ENCODE measurements around the gene PSMD13. TPM values are rescaled to one million over a fixed set of nuclear protein-coding genes. Genes with fewer than 3 reads are reported as not detected.

The PSMD13 gene
- total and polyA plus RNA-seq, 4 donors, result 48.8 to 56.7 (median 52.8) TPM

DNA sequence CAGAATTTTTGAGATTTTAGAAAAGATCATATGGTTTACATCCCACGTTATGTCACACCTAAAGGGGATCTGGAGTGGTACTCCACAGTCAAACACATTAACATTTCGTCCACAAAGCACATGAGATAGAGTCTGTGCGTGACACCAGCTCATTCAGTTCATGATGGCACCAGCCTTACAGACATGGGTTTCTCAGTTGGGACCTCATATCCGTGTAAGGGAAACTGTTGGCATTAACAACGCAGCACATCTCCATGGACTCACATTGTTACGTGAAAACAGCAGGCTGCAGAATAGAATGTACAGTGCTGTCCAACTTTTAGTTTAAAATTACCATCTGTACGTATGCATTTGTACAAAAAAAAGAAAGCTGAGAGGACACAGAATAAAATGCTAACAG, 15.2 kb upstream of the PSMD13 start:
- WGBS, result 88% methylated on average over 7 of the region's 7 CpGs
- no peak for DNase-seq (ENCODE audit: low spot score)
- no peaks in the 10 kb centered on the region for H3K4me1 ChIP-seq (ENCODE audit: control insufficient read depth in 4 of 4, insufficient read depth in 4 of 4, low read length in 3 of 4)

DNA sequence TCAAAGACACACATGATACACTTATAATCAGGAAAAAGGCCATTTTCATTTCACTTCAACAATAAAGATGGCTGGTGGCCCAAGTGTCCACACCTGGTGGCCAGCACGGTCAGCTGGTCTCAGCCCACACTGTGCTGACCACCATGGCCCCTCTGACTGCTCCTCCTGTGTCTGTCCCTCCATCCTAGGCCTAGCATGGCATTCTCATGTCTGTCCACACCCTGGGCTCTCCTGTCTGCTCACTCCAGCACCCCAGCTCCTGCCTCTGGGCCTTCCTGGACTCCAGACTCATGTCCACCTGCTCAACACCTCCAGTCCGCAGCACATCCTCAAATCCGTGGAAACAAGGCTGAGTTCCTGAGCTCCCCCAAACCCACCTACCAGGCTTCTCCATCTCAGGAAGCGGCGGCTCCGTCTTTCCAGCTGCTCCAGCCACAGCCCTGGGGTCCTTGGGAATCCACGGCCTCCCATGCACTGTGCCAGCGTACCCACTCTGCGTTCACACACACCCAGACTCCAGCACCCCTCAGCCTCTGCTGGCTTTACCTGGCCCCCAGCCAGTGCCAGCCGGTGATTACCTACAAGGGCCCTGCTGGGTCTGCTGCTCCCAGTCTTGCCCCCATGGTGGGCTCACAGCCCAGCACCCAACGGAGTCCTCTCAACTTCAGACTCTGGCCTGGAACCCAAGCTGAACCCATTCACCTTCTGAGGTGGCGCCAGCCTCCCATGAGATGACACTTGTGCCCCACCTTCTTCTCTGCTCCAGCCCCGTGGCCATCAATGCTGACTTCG, 14.6 kb upstream of the PSMD13 start:
- no peak for DNase-seq (ENCODE audit: low spot score)
- Histone ChIP-seq H3K27me3 (ENCODE audit: control insufficient read depth in 4 of 4, insufficient read depth in 4 of 4, low read length in 3 of 4) (no peaks in the 10 kb centered on the region), H3K4me3 (ENCODE audit: low read depth in 1 of 3, low read length in 3 of 3) (no peak overlapping the region), H3K9ac (ENCODE audit: low read depth in 1 of 2, low read length in 2 of 2) (no peak overlapping the region), H3K36me3 (ENCODE audit: control insufficient read depth in 4 of 4, insufficient read depth in 3 of 4, low read depth in 1 of 4, low read length in 3 of 4) (peaks cover 0 to 21% (median 6%) of the 10 kb centered on the region in 4 donors), H3K27ac (ENCODE audit: low read depth in 1 of 2, low read length in 2 of 2) (no peak overlapping the region), H3K9me3 (ENCODE audit: control insufficient read depth in 4 of 4, low read length in 3 of 4) (no peaks in the 10 kb centered on the region), H3K4me1 (ENCODE audit: control insufficient read depth in 4 of 4, insufficient read depth in 4 of 4, low read length in 3 of 4) (no peaks in the 10 kb centered on the region)
- 96% methylated on average over 14 of the region's 14 CpGs for WGBS
- TF ChIP-seq JUND (IDR thresholded peaks at IDR 0.05) (no peak), MAX (IDR thresholded peaks at IDR 0.05) (no peak), EGR1 (IDR thresholded peaks at IDR 0.05; ENCODE audit: low read depth in 2 of 2) (no peak), FOXA2 (IDR thresholded peaks at IDR 0.05) (no peak), FOXA1 (IDR thresholded peaks at IDR 0.05) (no peak), RXRA (IDR thresholded peaks at IDR 0.05) (no peak), YY1 (IDR thresholded peaks at IDR 0.05) (no peak), NR2F2 (IDR thresholded peaks at IDR 0.05) (no peak), ATF3 (IDR thresholded peaks at IDR 0.05) (no peak), HNF4G (IDR thresholded peaks at IDR 0.05) (no peak)
- TF ChIP-seq, protein P1, sequence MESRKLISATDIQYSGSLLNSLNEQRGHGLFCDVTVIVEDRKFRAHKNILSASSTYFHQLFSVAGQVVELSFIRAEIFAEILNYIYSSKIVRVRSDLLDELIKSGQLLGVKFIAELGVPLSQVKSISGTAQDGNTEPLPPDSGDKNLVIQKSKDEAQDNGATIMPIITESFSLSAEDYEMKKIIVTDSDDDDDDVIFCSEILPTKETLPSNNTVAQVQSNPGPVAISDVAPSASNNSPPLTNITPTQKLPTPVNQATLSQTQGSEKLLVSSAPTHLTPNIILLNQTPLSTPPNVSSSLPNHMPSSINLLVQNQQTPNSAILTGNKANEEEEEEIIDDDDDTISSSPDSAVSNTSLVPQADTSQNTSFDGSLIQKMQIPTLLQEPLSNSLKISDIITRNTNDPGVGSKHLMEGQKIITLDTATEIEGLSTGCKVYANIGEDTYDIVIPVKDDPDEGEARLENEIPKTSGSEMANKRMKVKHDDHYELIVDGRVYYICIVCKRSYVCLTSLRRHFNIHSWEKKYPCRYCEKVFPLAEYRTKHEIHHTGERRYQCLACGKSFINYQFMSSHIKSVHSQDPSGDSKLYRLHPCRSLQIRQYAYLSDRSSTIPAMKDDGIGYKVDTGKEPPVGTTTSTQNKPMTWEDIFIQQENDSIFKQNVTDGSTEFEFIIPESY (IDR thresholded peaks at IDR 0.05), result no peak
- TF ChIP-seq, protein P2, sequence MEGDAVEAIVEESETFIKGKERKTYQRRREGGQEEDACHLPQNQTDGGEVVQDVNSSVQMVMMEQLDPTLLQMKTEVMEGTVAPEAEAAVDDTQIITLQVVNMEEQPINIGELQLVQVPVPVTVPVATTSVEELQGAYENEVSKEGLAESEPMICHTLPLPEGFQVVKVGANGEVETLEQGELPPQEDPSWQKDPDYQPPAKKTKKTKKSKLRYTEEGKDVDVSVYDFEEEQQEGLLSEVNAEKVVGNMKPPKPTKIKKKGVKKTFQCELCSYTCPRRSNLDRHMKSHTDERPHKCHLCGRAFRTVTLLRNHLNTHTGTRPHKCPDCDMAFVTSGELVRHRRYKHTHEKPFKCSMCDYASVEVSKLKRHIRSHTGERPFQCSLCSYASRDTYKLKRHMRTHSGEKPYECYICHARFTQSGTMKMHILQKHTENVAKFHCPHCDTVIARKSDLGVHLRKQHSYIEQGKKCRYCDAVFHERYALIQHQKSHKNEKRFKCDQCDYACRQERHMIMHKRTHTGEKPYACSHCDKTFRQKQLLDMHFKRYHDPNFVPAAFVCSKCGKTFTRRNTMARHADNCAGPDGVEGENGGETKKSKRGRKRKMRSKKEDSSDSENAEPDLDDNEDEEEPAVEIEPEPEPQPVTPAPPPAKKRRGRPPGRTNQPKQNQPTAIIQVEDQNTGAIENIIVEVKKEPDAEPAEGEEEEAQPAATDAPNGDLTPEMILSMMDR (IDR thresholded peaks at IDR 0.05; ENCODE audit: low read depth, low read length, missing input control), result no peak

More for the DNA sequence above, 15.2 kb upstream of the PSMD13 start:
- Histone ChIP-seq H3K9me3 (ENCODE audit: control insufficient read depth in 4 of 4, low read length in 3 of 4) (no peaks in the 10 kb centered on the region), H3K36me3 (ENCODE audit: control insufficient read depth in 4 of 4, insufficient read depth in 3 of 4, low read depth in 1 of 4, low read length in 3 of 4) (peaks cover 0 to 21% (median 6%) of the 10 kb centered on the region in 4 donors), H3K4me3 (ENCODE audit: low read depth in 1 of 3, low read length in 3 of 3) (no peak overlapping the region), H3K27ac (ENCODE audit: low read depth in 1 of 2, low read length in 2 of 2) (no peak overlapping the region), H3K9ac (ENCODE audit: low read depth in 1 of 2, low read length in 2 of 2) (no peak overlapping the region), H3K27me3 (ENCODE audit: control insufficient read depth in 4 of 4, insufficient read depth in 4 of 4, low read length in 3 of 4) (no peaks in the 10 kb centered on the region)
- no peak for TF ChIP-seq TAF1 (conservative IDR thresholded peaks at IDR 0.05)
- TF ChIP-seq RAD21 (IDR thresholded peaks at IDR 0.05), result no peak
- TF ChIP-seq FOXA1 (IDR thresholded peaks at IDR 0.05), result no peak
- no peak for TF ChIP-seq ATF3 (IDR thresholded peaks at IDR 0.05)
- no peak for TF ChIP-seq HNF4G (IDR thresholded peaks at IDR 0.05)
- no peak for TF ChIP-seq REST (IDR thresholded peaks at IDR 0.05)
- TF ChIP-seq NR2F2 (IDR thresholded peaks at IDR 0.05), result no peak
- no peak for TF ChIP-seq HNF4A (conservative IDR thresholded peaks at IDR 0.05)
- no peak for TF ChIP-seq RXRA (IDR thresholded peaks at IDR 0.05)
- no peak for TF ChIP-seq GABPA (IDR thresholded peaks at IDR 0.05 in 1 of 2, conservative IDR thresholded peaks at IDR 0.05 in 1 of 2)

All from liver (tissue), 9 donors.